Activated T-cell treated with anti-CD3 and anti-CD28 coated beads, Interleukin-2, amount 50 U/mL, for 4 hours (primary cell): Measurements from ENCODE around the gene HPS6. TPM values are rescaled to one million over a fixed set of nuclear protein-coding genes. Genes with fewer than 3 reads are reported as not detected.

ENCODE experiments used
- ATAC-seq, 2 donors: fragments of 200-7000 bp; cut with Tn5 transposase; one replicate each; pipeline ENCODE4 v1.10.0; 2021
- DNase-seq: peaks from one replicate; pipeline ENCODE4 v3.0.0-alpha.2; 2020
- H3K27me3 Mint-ChIP-seq: one replicate; pipeline ENCODE4 v1.8.0; 2021; ENCODE audit warnings: low read depth, mixed read lengths
- H3K36me3 Mint-ChIP-seq: one replicate; pipeline ENCODE4 v1.8.0; 2022; ENCODE audit warnings: mixed read lengths; ENCODE audit not compliant: insufficient read depth
- H3K4me1 Mint-ChIP-seq: one replicate; pipeline ENCODE4 v1.8.0; 2021; ENCODE audit warnings: low read depth, mixed read lengths
- H3K4me3 Mint-ChIP-seq: one replicate; pipeline ENCODE4 v1.8.0; 2021; ENCODE audit warnings: mild to moderate bottlenecking, moderate library complexity, mixed read lengths
- H3K9me3 Mint-ChIP-seq: one replicate; pipeline ENCODE4 v1.8.0; 2021; ENCODE audit warnings: mixed read lengths
- total RNA-seq, 3 donors: library from RNA; stranded (reverse); gene quantifications; one replicate each; pipeline ENCODE4 v1.2.1, GENCODE V29; 2021

Gene HPS6
- total RNA-seq, 3 donors from 2014 or later, result 25.4 to 27.7 (median 25.5) TPM

- Mint-ChIP-seq H3K9me3 (no peaks in the 10 kb centered on the region), H3K27me3 (no peaks in the 10 kb centered on the region), H3K36me3 (no peaks in the 10 kb centered on the region), H3K4me1 (peaks cover 20% of the 10 kb centered on the region), H3K4me3 (no peak overlapping the region)
- ATAC-seq (no peak), DNase-seq (no peak)
Observed at GRCh38 chr10:102059987-102060386, 5.2 kb upstream of the HPS6 start.

- ATAC-seq (no peak), DNase-seq (no peak)
- H3K36me3 Mint-ChIP-seq, result no peaks in the 10 kb centered on the region
- peak overlapping the region; percentile 88 for H3K4me3 Mint-ChIP-seq
- H3K4me1 Mint-ChIP-seq, result peaks cover 27% of the 10 kb centered on the region
- H3K27me3 Mint-ChIP-seq, result no peaks in the 10 kb centered on the region
- H3K9me3 Mint-ChIP-seq, result no peaks in the 10 kb centered on the region
Observed at GRCh38 chr10:102064503-102064867, 664 bp upstream of the HPS6 start.

GRCh38 chr10:102065561-102066398 lies 631 bp downstream of the HPS6 start:
- Mint-ChIP-seq H3K4me3 (peak overlapping the region; percentile 88), H3K27me3 (no peaks in the 10 kb centered on the region), H3K4me1 (peaks cover 29% of the 10 kb centered on the region), H3K9me3 (no peaks in the 10 kb centered on the region), H3K36me3 (no peaks in the 10 kb centered on the region)
- ATAC-seq, result peak; percentile 21 to 31
- DNase-seq, result peak; percentile 9

GRCh38 chr10:102066399-102067088 lies 1.4 kb downstream of the HPS6 start:
- peak overlapping the region; percentile 88 for H3K4me3 Mint-ChIP-seq
- H3K36me3 Mint-ChIP-seq, result peaks cover 2% of the 10 kb centered on the region
- ATAC-seq (no peak), DNase-seq (no peak)
- no peaks in the 10 kb centered on the region for H3K27me3 Mint-ChIP-seq
- no peaks in the 10 kb centered on the region for H3K9me3 Mint-ChIP-seq
- H3K4me1 Mint-ChIP-seq, result peaks cover 29% of the 10 kb centered on the region

GRCh38 chr10:102067091-102067916 lies 2.2 kb downstream of the HPS6 start:
- DNase-seq (no peak), ATAC-seq (no peak)
- H3K4me1 Mint-ChIP-seq, result peaks cover 29% of the 10 kb centered on the region
- H3K36me3 Mint-ChIP-seq, result peaks cover 2% of the 10 kb centered on the region
- H3K9me3 Mint-ChIP-seq, result no peaks in the 10 kb centered on the region
- H3K27me3 Mint-ChIP-seq, result no peaks in the 10 kb centered on the region
- H3K4me3 Mint-ChIP-seq, result peak overlapping the region; percentile 60

GRCh38 chr10:102068216-102068615 lies 3.1 kb downstream of the HPS6 start:
- no peak overlapping the region for H3K4me3 Mint-ChIP-seq
- ATAC-seq (no peak), DNase-seq (no peak)
- no peaks in the 10 kb centered on the region for H3K27me3 Mint-ChIP-seq
- peaks cover 2% of the 10 kb centered on the region for H3K36me3 Mint-ChIP-seq
- no peaks in the 10 kb centered on the region for H3K9me3 Mint-ChIP-seq
- peaks cover 27% of the 10 kb centered on the region for H3K4me1 Mint-ChIP-seq

- peaks cover 2% of the 10 kb centered on the region for H3K36me3 Mint-ChIP-seq
Observed at GRCh38 chr10:102069071-102069470, 3.9 kb downstream of the HPS6 start.

GRCh38 chr10:102072673-102073527 lies 7.8 kb downstream of the HPS6 start:
- Mint-ChIP-seq H3K36me3 (peaks cover 2% of the 10 kb centered on the region), H3K4me1 (peaks cover 4% of the 10 kb centered on the region), H3K4me3 (no peak overlapping the region), H3K9me3 (no peaks in the 10 kb centered on the region), H3K27me3 (no peaks in the 10 kb centered on the region)
- ATAC-seq, result peak; percentile 90
- DNase-seq, result peak; percentile 80

More at GRCh38 chr10:102069071-102069470, 3.9 kb downstream of the HPS6 start:
- Mint-ChIP-seq H3K4me1 (peaks cover 25% of the 10 kb centered on the region), H3K4me3 (no peak overlapping the region), H3K27me3 (no peaks in the 10 kb centered on the region), H3K9me3 (no peaks in the 10 kb centered on the region)
- no peak for DNase-seq
- no peak for ATAC-seq

GRCh38 chr10:102083541-102083940 lies 18.4 kb downstream of the HPS6 start:
- H3K4me3 Mint-ChIP-seq, result no peak overlapping the region
- H3K9me3 Mint-ChIP-seq, result no peaks in the 10 kb centered on the region
- ATAC-seq, result no peak
- no peaks in the 10 kb centered on the region for H3K27me3 Mint-ChIP-seq
- DNase-seq, result no peak
- H3K4me1 Mint-ChIP-seq, result no peaks in the 10 kb centered on the region
- peaks cover 3% of the 10 kb centered on the region for H3K36me3 Mint-ChIP-seq

GRCh38 chr10:102085336-102085735 lies 20.2 kb downstream of the HPS6 start:
- Mint-ChIP-seq H3K4me3 (no peak overlapping the region), H3K27me3 (no peaks in the 10 kb centered on the region), H3K9me3 (no peaks in the 10 kb centered on the region), H3K36me3 (peaks cover 3% of the 10 kb centered on the region), H3K4me1 (no peaks in the 10 kb centered on the region)
- ATAC-seq (no peak), DNase-seq (no peak)

- Mint-ChIP-seq H3K36me3 (peaks cover 5% of the 10 kb centered on the region), H3K4me1 (no peaks in the 10 kb centered on the region), H3K4me3 (no peak overlapping the region), H3K27me3 (no peaks in the 10 kb centered on the region), H3K9me3 (no peaks in the 10 kb centered on the region)
- ATAC-seq, result no peak
- no peak for DNase-seq
Observed at GRCh38 chr10:102086196-102086595, 21.0 kb downstream of the HPS6 start.

- Mint-ChIP-seq H3K27me3 (no peaks in the 10 kb centered on the region), H3K4me3 (no peak overlapping the region), H3K4me1 (no peaks in the 10 kb centered on the region), H3K36me3 (peaks cover 4% of the 10 kb centered on the region), H3K9me3 (no peaks in the 10 kb centered on the region)
- DNase-seq (no peak), ATAC-seq (no peak)
Observed at GRCh38 chr10:102090772-102091171, 25.6 kb downstream of the HPS6 start.

- H3K27me3 Mint-ChIP-seq, result no peaks in the 10 kb centered on the region
- peaks cover 4% of the 10 kb centered on the region for H3K36me3 Mint-ChIP-seq
- H3K4me1 Mint-ChIP-seq, result no peaks in the 10 kb centered on the region
- no peaks in the 10 kb centered on the region for H3K9me3 Mint-ChIP-seq
- no peak for ATAC-seq
- no peak overlapping the region for H3K4me3 Mint-ChIP-seq
- no peak for DNase-seq
Observed at GRCh38 chr10:102096449-102096848, 31.3 kb downstream of the HPS6 start.
